Measurements from ENCODE around the gene SPNS2. TPM values are rescaled to one million over a fixed set of nuclear protein-coding genes. Genes with fewer than 3 reads are reported as not detected.

Gene SPNS2
- total RNA-seq, 1 experiment from 2014 or later: 1.9 TPM

DNA sequence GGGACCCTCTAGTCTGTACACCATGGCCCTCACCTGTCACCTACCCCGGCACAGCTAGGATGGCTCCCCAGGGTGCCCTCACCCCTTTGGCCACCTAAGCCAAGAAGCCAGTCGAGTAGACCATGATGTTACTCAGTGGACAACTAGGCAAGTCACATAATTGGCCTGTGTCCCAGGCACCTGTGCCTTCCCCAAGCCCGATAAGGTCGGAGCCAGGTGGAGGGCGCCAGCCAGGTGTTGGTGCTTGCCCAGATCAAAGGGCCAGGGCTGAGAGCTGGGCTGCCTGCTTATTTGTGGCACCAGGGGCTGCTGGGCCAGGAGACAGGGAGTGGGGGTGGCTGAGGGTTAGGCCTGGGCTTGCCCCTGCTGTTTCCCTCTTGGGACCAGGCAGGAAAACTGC is 16.8 kb downstream of the SPNS2 start:
- Histone ChIP-seq H3K36me3 (ENCODE audit: control insufficient read depth, insufficient read depth, low read length) (no peaks in the 10 kb centered on the region), H3K4me1 (ENCODE audit: control insufficient read depth, insufficient read depth, low read length) (no peaks in the 10 kb centered on the region), H3K9me3 (ENCODE audit: control insufficient read depth, insufficient read depth, low read depth, low read length) (no peaks in the 10 kb centered on the region), H3K27ac (ENCODE audit: low read length) (no peak overlapping the region), H3K27me3 (ENCODE audit: control insufficient read depth, insufficient read depth, low read length) (no peaks in the 10 kb centered on the region), H3K4me3 (ENCODE audit: low read depth in 2 of 2, low read length in 2 of 2) (no peak overlapping the region)
- no peak for TF ChIP-seq TCF7L2 (IDR thresholded peaks at IDR 0.05; ENCODE audit: low read depth, low read length)
- TF ChIP-seq, protein P1, sequence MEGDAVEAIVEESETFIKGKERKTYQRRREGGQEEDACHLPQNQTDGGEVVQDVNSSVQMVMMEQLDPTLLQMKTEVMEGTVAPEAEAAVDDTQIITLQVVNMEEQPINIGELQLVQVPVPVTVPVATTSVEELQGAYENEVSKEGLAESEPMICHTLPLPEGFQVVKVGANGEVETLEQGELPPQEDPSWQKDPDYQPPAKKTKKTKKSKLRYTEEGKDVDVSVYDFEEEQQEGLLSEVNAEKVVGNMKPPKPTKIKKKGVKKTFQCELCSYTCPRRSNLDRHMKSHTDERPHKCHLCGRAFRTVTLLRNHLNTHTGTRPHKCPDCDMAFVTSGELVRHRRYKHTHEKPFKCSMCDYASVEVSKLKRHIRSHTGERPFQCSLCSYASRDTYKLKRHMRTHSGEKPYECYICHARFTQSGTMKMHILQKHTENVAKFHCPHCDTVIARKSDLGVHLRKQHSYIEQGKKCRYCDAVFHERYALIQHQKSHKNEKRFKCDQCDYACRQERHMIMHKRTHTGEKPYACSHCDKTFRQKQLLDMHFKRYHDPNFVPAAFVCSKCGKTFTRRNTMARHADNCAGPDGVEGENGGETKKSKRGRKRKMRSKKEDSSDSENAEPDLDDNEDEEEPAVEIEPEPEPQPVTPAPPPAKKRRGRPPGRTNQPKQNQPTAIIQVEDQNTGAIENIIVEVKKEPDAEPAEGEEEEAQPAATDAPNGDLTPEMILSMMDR (IDR thresholded peaks at IDR 0.05): no peak
- no peak for DNase-seq (ENCODE audit: low read depth, low spot score)
- POLR2A ChIA-PET: no interaction called here
- ATAC-seq: no peak
- CTCF ChIA-PET: no interaction called here
- in situ Hi-C loops (cut with HindIII; ENCODE audit: low pct_unique_long_range_greater_than_20kb, low sequenced_read_pairs): no loop called here
- intact Hi-C loops (cut with micrococcal nuclease; ENCODE audit: unreplicated experiment): no loop called here
- no TSS peak for BruUV-seq (replicated peaks)

DNA sequence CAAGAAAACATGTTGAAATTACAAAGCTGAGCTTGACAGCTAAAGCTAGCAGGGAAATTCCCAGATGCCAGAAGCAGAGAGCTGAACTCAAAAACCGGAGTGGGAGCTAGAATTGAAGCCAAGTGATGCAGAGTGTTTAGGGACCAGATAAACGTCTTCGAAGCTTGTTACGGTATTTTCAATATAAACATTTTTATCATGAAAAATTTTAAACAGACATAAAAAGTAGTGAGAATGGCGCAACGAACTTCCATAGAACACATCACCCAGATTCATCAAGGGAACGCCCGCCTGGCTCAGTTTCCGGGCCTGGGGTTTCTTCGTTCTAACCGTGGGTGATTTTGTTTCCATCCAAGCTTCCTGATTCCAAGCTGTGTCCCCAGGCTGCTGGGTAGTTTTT is 18.1 kb downstream of the SPNS2 start:
- in situ Hi-C loops (cut with HindIII; ENCODE audit: low pct_unique_long_range_greater_than_20kb, low sequenced_read_pairs): no loop called here
- Histone ChIP-seq H3K27ac (ENCODE audit: low read length) (no peak overlapping the region), H3K9me3 (ENCODE audit: control insufficient read depth, insufficient read depth, low read depth, low read length) (no peaks in the 10 kb centered on the region), H3K4me3 (ENCODE audit: low read depth in 2 of 2, low read length in 2 of 2) (no peak overlapping the region), H3K4me1 (ENCODE audit: control insufficient read depth, insufficient read depth, low read length) (no peaks in the 10 kb centered on the region), H3K36me3 (ENCODE audit: control insufficient read depth, insufficient read depth, low read length) (no peaks in the 10 kb centered on the region), H3K27me3 (ENCODE audit: control insufficient read depth, insufficient read depth, low read length) (no peaks in the 10 kb centered on the region)
- ChIA-PET POLR2A (interaction anchor here (0.6 kb wide), 1 partner anchor 65 kb away, joined by 7 read pairs; no protein-coding TSS in a partner anchor), CTCF (no interaction called here)
- no peak for ATAC-seq
- intact Hi-C loops (cut with micrococcal nuclease; ENCODE audit: unreplicated experiment): no loop called here
- BruUV-seq (replicated peaks): no TSS peak
- no peak for TF ChIP-seq POLR2AphosphoS5 (IDR thresholded peaks at IDR 0.05; ENCODE audit: low read depth, low read length)
- TF ChIP-seq, protein P1 (IDR thresholded peaks at IDR 0.05): no peak
- TF ChIP-seq SIN3A (IDR thresholded peaks at IDR 0.05; ENCODE audit: borderline replicate concordance, insufficient read depth, low read depth, low read length): no peak
- TF ChIP-seq, protein P2, sequence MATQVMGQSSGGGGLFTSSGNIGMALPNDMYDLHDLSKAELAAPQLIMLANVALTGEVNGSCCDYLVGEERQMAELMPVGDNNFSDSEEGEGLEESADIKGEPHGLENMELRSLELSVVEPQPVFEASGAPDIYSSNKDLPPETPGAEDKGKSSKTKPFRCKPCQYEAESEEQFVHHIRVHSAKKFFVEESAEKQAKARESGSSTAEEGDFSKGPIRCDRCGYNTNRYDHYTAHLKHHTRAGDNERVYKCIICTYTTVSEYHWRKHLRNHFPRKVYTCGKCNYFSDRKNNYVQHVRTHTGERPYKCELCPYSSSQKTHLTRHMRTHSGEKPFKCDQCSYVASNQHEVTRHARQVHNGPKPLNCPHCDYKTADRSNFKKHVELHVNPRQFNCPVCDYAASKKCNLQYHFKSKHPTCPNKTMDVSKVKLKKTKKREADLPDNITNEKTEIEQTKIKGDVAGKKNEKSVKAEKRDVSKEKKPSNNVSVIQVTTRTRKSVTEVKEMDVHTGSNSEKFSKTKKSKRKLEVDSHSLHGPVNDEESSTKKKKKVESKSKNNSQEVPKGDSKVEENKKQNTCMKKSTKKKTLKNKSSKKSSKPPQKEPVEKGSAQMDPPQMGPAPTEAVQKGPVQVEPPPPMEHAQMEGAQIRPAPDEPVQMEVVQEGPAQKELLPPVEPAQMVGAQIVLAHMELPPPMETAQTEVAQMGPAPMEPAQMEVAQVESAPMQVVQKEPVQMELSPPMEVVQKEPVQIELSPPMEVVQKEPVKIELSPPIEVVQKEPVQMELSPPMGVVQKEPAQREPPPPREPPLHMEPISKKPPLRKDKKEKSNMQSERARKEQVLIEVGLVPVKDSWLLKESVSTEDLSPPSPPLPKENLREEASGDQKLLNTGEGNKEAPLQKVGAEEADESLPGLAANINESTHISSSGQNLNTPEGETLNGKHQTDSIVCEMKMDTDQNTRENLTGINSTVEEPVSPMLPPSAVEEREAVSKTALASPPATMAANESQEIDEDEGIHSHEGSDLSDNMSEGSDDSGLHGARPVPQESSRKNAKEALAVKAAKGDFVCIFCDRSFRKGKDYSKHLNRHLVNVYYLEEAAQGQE (IDR thresholded peaks at IDR 0.05; ENCODE audit: insufficient read depth in 1 of 2, low read depth in 2 of 2, low read length in 1 of 2): no peak
- TF ChIP-seq TCF7L2 (IDR thresholded peaks at IDR 0.05; ENCODE audit: low read depth, low read length): no peak
- no peak for DNase-seq (ENCODE audit: low read depth, low spot score)

DNA sequence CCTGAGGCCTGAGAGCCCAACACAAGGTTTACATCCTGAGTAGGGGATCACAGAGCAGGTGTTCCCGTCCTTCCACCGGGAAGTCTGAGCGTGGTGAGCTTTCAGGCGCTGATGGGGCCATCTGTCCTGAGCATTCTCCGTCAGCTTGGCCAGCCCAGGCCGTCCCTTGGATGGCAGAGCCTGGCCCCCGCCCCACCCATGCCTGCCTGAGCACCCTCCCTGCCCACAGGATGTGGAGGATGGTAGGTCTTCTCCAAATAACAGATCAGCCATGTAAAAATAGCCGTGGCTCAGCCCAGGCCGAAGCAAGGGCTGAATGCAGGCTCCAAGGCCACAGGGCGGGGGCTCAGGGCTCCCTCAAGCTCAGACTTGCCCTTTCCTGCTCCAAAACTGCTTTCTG is 20.2 kb downstream of the SPNS2 start:
- ChIA-PET CTCF (no interaction called here), POLR2A (no interaction called here)
- Histone ChIP-seq H3K4me3 (ENCODE audit: low read depth in 2 of 2, low read length in 2 of 2) (no peak overlapping the region), H3K36me3 (ENCODE audit: control insufficient read depth, insufficient read depth, low read length) (no peaks in the 10 kb centered on the region), H3K4me1 (ENCODE audit: control insufficient read depth, insufficient read depth, low read length) (no peaks in the 10 kb centered on the region), H3K9me3 (ENCODE audit: control insufficient read depth, insufficient read depth, low read depth, low read length) (no peaks in the 10 kb centered on the region), H3K27me3 (ENCODE audit: control insufficient read depth, insufficient read depth, low read length) (no peaks in the 10 kb centered on the region), H3K27ac (ENCODE audit: low read length) (no peak overlapping the region)
- ATAC-seq (no peak), DNase-seq (ENCODE audit: low read depth, low spot score) (no peak)
- TF ChIP-seq, protein P2 (IDR thresholded peaks at IDR 0.05; ENCODE audit: insufficient read depth in 1 of 2, low read depth in 2 of 2, low read length in 1 of 2): no peak
- TF ChIP-seq POLR2AphosphoS5 (IDR thresholded peaks at IDR 0.05; ENCODE audit: low read depth, low read length) (no peak), SIN3A (IDR thresholded peaks at IDR 0.05; ENCODE audit: borderline replicate concordance, insufficient read depth, low read depth, low read length) (no peak), TCF7L2 (IDR thresholded peaks at IDR 0.05; ENCODE audit: low read depth, low read length) (no peak)
- TF ChIP-seq, protein P1 (IDR thresholded peaks at IDR 0.05): no peak
- in situ Hi-C loops (cut with HindIII; ENCODE audit: low pct_unique_long_range_greater_than_20kb, low sequenced_read_pairs): no loop called here
- intact Hi-C loops (cut with micrococcal nuclease; ENCODE audit: unreplicated experiment): no loop called here
- no TSS peak for BruUV-seq (replicated peaks)

Measured in Panc1 (cell line).